ENCODE measurements around the gene KRR1. TPM values are rescaled to one million over a fixed set of nuclear protein-coding genes. Genes with fewer than 3 reads are reported as not detected.
"Not testable (repeated sequence)": the region's sequence is repeated elsewhere in the genome, so short reads cannot be mapped to it uniquely, and the experiment has no call there.

The KRR1 gene
- total RNA-seq, 1 donor from 2014 or later, result 53.2 TPM

- Mint-ChIP-seq H3K36me3 (ENCODE audit: low read depth, unreplicated experiment) (no peaks in the 10 kb centered on the region), H3K27ac (ENCODE audit: unreplicated experiment) (no peak overlapping the region), H3K4me3 (ENCODE audit: unreplicated experiment) (no peak overlapping the region), H3K9me3 (ENCODE audit: unreplicated experiment) (no peaks in the 10 kb centered on the region), H3K27me3 (ENCODE audit: unreplicated experiment) (peaks cover 2% of the 10 kb centered on the region), H3K4me1 (ENCODE audit: unreplicated experiment) (peaks cover 11% of the 10 kb centered on the region)
- TF ChIP-seq CTCF (IDR thresholded peaks at IDR 0.05; ENCODE audit: unreplicated experiment), result no peak
- DNase-seq (ENCODE audit: low spot score), result no peak
Observed at GRCh38 chr12:75491169-75491568, 20.2 kb downstream of the KRR1 start.

DNA sequence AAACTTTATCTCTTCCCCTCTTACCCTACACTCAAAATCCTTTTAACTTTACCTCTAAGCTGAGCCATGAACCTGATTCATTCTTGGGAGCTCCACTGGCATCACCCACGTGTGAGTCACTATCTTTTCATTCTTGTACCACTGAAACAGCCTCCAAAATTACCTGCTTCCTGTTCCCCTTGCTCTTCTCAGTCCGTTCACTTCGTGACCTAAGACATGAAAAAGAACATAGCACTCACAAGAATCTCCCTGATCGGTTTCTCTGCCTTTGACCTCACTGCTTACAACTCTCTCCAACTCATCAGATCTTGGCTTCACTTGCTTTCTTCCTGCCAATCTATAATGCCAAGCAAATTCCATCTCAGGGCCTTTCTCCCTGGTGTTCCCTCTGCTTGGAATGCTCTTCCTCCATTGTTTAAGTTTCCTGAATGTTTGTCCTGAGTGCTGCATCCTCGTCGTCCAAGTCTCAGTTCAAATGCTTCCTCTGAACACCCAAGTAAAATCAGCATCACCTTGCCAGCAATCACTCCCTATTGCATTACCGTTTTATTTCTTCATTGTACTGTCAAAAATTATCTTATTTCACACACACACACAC lies 21.7 kb downstream of the KRR1 start:
- no peak overlapping the region for H3K4me3 Mint-ChIP-seq (ENCODE audit: unreplicated experiment)
- H3K27me3 Mint-ChIP-seq (ENCODE audit: unreplicated experiment), result peaks cover 2% of the 10 kb centered on the region
- peak overlapping the region; percentile 33 for H3K27ac Mint-ChIP-seq (ENCODE audit: unreplicated experiment)
- no peaks in the 10 kb centered on the region for H3K9me3 Mint-ChIP-seq (ENCODE audit: unreplicated experiment)
- H3K36me3 Mint-ChIP-seq (ENCODE audit: low read depth, unreplicated experiment), result no peaks in the 10 kb centered on the region
- no peak for DNase-seq (ENCODE audit: low spot score)
- peaks cover 11% of the 10 kb centered on the region for H3K4me1 Mint-ChIP-seq (ENCODE audit: unreplicated experiment)
- TF ChIP-seq CTCF (IDR thresholded peaks at IDR 0.05; ENCODE audit: unreplicated experiment), result no peak

DNA sequence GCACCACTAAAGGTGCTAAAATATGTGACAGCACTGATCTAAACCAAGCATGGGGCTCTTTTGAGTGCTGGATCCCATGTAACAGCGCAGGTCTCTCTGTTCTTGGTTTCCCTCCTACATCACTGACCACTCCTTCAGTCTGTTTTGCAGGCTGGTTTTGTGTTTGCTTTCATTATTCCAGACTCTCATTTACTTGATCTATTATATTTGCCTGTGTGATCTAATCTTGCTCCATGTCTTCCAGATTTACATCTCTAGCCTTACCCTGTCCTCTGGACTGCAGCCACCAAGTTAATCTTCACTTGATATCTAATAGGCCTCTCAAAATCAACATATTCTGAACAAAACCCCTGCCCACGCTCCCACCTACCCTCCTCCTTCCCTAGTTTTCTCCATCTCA lies 22.2 kb downstream of the KRR1 start:
- peaks cover 2% of the 10 kb centered on the region for H3K27me3 Mint-ChIP-seq (ENCODE audit: unreplicated experiment)
- H3K4me3 Mint-ChIP-seq (ENCODE audit: unreplicated experiment), result no peak overlapping the region
- H3K9me3 Mint-ChIP-seq (ENCODE audit: unreplicated experiment), result no peaks in the 10 kb centered on the region
- H3K27ac Mint-ChIP-seq (ENCODE audit: unreplicated experiment), result peak overlapping the region; percentile 33
- H3K4me1 Mint-ChIP-seq (ENCODE audit: unreplicated experiment), result peaks cover 11% of the 10 kb centered on the region
- no peak for DNase-seq (ENCODE audit: low spot score)
- no peaks in the 10 kb centered on the region for H3K36me3 Mint-ChIP-seq (ENCODE audit: low read depth, unreplicated experiment)
- TF ChIP-seq CTCF (IDR thresholded peaks at IDR 0.05; ENCODE audit: unreplicated experiment), result no peak

DNA sequence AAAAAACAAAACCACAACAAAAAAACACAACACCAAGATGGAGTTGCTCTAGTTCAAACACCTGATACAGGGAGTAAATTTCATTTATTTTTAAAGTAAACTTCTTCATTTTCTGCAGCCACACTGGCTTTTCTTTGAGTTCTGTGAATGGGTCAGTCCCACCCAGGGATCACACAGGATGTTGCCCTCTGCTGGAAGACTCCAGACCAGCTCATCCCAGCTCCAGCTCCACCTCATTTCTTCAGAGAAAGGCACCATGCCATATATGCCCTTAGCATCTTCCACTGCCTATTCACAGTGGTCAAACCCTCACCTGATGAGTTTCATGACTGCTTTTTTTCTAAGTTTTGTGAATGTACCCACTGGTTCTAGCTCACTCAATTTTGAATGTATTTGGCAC lies 22.9 kb downstream of the KRR1 start:
- Mint-ChIP-seq H3K36me3 (ENCODE audit: low read depth, unreplicated experiment) (no peaks in the 10 kb centered on the region), H3K9me3 (ENCODE audit: unreplicated experiment) (no peaks in the 10 kb centered on the region), H3K4me1 (ENCODE audit: unreplicated experiment) (peaks cover 11% of the 10 kb centered on the region), H3K4me3 (ENCODE audit: unreplicated experiment) (no peak overlapping the region), H3K27ac (ENCODE audit: unreplicated experiment) (no peak overlapping the region), H3K27me3 (ENCODE audit: unreplicated experiment) (peaks cover 2% of the 10 kb centered on the region)
- no peak for TF ChIP-seq CTCF (IDR thresholded peaks at IDR 0.05; ENCODE audit: unreplicated experiment)
- no peak for DNase-seq (ENCODE audit: low spot score)

- Mint-ChIP-seq H3K27me3 (ENCODE audit: unreplicated experiment) (peaks cover 2% of the 10 kb centered on the region), H3K36me3 (ENCODE audit: low read depth, unreplicated experiment) (no peaks in the 10 kb centered on the region), H3K4me1 (ENCODE audit: unreplicated experiment) (peaks cover 11% of the 10 kb centered on the region), H3K4me3 (ENCODE audit: unreplicated experiment) (no peak overlapping the region), H3K9me3 (ENCODE audit: unreplicated experiment) (no peaks in the 10 kb centered on the region), H3K27ac (ENCODE audit: unreplicated experiment) (no peak overlapping the region)
- no peak for TF ChIP-seq CTCF (IDR thresholded peaks at IDR 0.05; ENCODE audit: unreplicated experiment)
- DNase-seq (ENCODE audit: low spot score), result no peak
Observed at GRCh38 chr12:75487308-75487707, 24.1 kb downstream of the KRR1 start.

- H3K9me3 Mint-ChIP-seq (ENCODE audit: unreplicated experiment); H3K4me1 Mint-ChIP-seq (ENCODE audit: unreplicated experiment); H3K36me3 Mint-ChIP-seq (ENCODE audit: low read depth, unreplicated experiment); DNase-seq (ENCODE audit: low spot score); H3K27me3 Mint-ChIP-seq (ENCODE audit: unreplicated experiment); H3K4me3 Mint-ChIP-seq (ENCODE audit: unreplicated experiment): not testable (repeated sequence)
- H3K27ac Mint-ChIP-seq (ENCODE audit: unreplicated experiment), result peak overlapping the region; percentile 1
Observed at GRCh38 chr12:75484450-75484849, 27.0 kb downstream of the KRR1 start.

Measured in endothelial cell (in vitro differentiated cells).